GM19025 (cell line): ENCODE data around the gene FANCF.
"Not testable (repeated sequence)": the region's sequence is repeated elsewhere in the genome, so short reads cannot be mapped to it uniquely, and the experiment has no call there.

Source experiments
- ATAC-seq: cut with Tn5 transposase; IDR thresholded peaks from one replicate; pipeline ENCODE4 v1.9.1; 2021; ENCODE audit warnings: mild to moderate bottlenecking, low read depth, moderate library complexity; ENCODE audit not compliant: unreplicated experiment

FANCF gene, protein sequence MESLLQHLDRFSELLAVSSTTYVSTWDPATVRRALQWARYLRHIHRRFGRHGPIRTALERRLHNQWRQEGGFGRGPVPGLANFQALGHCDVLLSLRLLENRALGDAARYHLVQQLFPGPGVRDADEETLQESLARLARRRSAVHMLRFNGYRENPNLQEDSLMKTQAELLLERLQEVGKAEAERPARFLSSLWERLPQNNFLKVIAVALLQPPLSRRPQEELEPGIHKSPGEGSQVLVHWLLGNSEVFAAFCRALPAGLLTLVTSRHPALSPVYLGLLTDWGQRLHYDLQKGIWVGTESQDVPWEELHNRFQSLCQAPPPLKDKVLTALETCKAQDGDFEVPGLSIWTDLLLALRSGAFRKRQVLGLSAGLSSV

DNA sequence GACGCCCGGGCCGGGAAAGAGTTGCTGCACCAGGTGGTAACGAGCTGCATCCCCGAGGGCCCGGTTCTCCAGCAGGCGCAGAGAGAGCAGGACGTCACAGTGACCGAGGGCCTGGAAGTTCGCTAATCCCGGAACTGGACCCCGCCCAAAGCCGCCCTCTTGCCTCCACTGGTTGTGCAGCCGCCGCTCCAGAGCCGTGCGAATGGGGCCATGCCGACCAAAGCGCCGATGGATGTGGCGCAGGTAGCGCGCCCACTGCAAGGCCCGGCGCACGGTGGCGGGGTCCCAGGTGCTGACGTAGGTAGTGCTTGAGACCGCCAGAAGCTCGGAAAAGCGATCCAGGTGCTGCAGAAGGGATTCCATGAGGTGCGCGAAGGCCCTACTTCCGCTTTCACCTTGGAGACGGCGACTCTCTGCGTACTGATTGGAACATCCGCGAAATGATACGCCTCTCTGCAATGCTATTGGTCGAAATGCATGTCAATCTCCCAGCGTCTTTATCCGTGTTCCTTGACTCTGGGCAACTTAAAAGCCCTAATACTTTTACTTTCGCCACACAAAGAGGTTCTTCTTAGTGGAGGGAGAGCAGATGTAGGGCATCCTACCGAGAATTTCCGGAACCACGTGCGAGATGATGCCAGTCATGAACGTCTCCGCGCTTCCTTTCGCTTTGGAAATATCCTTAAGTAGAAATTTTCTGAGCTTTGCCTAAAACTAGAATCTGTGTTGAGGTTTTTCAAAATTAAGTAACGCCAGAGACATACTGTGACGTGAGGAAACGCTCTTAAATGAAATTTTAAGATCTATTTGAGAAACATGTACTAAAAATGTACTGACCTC lies at the start of gene FANCF:
TSS of gene FANCF (minus strand) at position 376 of the 840 bp plus-strand sequence. CDS start at position 363, 13 bp downstream.
- ATAC-seq, result peak; percentile 97

DNA sequence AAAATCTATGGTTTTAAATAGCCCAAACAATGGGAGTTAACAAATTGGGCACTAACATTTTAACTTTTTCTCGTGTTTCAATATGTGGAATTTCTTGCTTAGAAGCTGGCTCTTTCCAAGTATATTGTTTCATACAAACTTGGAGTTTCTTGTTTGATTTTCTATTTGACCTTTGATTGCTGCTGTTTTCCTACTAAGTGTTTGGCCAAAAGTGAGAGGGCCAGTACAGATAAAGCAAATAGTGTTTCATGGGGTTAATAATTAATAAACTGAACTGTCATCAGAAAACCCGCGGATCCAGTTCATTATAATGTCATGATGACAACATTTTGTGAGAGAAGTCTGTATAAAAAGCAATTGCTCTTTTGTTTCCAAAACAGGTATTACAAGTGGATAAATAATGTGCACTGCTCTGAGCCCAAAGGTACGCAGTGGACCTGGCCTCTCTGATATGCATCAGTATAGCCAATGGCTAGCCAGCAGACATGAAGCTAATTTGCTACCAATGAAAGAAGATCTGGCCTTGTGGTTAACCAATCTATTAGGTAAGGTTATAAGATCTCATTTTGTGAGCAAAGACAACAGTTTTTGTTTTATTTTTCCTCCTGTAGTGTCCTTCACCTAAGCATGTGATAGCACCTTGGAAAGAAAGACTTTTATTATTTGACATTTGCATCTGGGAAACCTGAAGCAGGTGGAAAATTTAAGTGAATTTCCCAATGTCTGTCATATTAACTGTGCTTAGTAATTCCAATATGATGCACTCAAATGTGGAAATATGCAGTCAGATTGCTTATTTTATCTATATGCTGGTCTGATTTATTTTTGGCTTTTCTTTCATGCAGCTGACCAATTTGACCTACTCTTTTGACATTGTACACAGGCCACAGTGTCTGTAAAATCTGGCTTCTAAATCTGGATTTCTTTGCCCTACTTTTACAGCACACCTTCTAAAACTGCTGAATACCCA lies 49.1 kb upstream of the FANCF start:
- ATAC-seq, result no peak

DNA sequence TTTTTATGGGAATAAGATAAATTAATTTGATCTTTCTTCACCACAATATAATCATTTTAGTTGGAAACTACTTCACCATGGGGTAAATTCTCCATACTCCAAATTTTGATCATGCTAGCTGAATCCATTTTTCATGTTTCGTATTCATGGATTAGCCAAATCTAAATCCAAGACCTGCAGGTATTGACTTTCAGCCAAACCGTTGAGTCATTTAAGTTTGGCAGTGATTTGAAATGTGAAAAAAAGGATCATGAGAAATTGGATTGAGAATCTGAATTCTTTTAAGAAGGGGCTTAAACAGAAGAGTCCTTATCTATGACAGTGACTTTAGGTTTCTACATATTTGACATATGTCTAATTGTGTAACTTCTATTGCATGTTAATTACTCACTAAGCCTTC lies 46.1 kb upstream of the FANCF start:
- no peak for ATAC-seq

DNA sequence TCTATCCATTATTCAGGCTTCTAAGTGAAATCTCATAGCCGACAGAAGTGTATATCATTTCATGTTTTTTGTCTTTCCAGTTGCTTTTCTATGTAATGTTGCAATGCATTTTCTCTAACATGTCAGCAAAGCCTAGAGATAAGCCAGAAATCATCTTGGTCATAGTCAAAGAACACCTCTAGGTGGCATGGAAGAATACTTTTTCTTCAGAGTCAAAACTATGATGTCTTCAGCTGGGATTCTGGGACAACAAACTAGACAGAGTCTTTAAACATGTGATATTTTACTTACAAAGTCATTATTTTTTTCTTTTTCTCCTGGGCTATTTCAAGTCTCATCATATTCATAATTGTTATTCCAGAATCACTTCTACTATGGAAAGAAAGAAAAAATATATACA lies 45.2 kb upstream of the FANCF start:
- ATAC-seq, result peak; percentile 27

DNA sequence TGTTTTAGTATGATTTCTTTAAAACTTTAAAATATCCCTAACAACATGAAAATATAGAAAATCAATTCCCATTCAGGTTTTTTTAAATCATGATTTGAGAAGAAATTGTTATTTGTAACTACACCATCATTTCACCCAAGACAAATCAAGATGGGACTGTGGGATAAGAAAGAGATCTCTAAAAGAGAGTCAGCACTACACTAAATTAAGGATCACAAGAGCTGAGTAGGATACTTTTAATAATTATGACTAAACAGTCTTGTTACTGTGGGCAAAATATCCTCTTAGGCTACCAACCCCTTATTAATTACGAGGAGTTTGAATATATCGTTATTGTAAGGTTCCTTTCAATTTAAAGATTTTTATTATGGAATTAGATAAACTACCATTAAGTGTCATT lies 43.7 kb upstream of the FANCF start:
- ATAC-seq, result no peak

DNA sequence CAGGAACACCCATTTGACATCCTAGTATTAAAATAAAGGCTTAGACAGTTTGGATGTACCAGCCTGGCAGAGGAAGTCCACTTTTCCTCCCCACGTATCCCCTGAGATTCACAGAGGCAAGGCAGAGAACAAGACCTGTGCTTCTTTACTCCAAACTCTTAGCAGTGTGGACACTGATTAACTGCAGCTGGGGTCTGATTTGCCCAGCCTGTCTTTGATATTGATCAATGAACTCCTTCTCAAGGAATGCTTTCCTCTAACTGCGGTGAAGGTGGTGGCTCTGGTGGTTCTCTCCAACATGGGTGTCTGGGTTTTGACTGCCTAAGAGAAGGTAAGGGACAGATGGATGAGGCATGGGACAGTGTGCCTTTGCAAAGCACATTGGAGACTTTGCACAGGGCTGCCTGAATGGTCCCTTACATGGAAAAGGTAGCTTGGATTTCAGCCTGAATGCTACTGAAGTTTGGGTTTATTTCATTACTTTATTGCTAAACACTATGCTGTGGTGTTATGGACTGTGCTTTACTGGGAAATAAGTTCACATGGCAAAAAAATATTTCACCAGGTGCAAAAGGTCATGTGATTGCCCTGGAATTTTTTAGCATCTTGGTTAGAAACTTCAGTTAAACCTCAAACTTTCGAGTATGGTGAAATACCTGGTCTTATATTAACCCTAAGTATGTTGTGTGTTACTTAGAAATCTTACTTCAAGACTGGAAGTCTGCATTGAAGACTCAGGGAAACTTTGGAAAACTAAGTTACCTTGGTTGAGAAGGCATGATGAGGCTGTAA lies 42.6 kb upstream of the FANCF start:
- peak; percentile 35 for ATAC-seq

DNA sequence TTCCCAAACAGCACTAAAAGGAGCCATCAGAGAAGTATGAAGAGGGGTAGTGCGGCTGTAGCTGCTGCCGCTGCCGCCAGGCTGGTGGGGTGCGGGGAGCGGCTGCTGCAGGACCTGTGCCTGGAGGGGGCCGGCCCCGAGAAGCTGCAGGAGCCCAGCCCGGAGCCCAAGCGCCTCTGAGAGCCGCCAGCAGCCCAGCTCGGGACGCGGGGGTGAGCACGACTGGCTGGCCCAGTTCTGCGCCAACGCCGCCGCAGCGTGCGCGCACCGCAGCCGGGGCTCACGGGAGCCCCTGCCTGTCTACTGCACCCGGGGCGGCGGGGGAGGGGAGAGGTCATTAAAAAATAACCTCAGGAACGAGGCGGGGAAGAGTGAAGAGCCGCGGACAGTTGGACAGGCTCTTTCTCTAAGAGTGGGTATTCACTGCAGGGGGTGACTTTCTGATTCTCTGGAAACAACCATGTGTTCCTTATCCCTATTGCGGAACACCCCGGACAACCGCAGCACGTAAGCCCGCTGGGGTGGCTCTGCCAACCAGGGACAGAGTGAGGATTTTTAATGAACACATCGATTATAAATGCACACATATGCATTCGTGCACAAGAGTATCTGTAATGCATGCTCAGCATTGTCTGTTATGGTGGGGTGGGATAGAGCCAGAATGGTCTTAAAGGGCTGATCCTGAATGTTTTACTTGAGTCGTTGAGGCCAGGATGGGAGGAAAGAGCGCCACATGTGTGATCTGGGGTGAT lies 41.2 kb upstream of the FANCF start:
- peak; percentile 37 for ATAC-seq

DNA sequence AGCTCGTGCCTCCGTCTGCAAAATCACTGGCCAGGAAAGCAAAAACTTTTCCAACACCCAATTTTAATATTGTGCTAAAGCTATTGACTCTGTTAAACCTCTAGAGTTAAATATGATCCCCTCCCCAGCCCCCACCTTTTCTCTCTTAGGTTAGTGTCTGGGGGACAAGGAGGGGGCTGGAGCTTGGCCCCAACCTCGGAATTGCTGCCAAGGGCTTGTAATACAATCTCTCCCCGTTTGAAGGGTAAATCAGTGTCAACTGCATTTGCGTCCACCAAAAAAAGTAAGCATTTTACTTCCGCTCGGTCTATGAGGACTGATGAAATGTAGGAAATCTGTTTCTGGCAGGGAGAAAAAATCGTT lies 40.7 kb upstream of the FANCF start, which contains the start of gene GAS2:
TSS of gene GAS2 (plus strand) at position 287 of the 363 bp plus-strand sequence. CDS start 8,259 bp downstream, outside the sequence.
- peak; percentile 5 for ATAC-seq

DNA sequence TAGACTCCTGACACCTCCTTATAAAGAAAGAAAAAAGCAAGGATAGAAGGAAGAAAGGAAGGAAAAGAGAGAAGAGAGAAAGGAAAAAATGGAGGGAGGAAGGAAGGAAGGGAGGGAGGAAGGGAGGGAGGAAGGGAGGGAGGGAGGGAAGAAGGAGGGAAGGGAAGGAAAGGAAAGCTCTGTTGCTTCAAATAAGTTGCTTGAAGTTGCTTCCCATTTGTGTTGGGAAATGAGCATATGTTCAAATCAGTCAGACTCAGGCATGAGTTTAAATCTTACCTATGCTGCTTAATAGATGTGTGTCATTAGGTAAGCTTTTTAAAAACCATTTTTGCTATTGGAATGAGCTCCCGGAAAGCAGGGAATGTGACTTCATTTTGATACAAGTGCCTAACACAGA lies 34.2 kb upstream of the FANCF start:
- ATAC-seq, result no peak

DNA sequence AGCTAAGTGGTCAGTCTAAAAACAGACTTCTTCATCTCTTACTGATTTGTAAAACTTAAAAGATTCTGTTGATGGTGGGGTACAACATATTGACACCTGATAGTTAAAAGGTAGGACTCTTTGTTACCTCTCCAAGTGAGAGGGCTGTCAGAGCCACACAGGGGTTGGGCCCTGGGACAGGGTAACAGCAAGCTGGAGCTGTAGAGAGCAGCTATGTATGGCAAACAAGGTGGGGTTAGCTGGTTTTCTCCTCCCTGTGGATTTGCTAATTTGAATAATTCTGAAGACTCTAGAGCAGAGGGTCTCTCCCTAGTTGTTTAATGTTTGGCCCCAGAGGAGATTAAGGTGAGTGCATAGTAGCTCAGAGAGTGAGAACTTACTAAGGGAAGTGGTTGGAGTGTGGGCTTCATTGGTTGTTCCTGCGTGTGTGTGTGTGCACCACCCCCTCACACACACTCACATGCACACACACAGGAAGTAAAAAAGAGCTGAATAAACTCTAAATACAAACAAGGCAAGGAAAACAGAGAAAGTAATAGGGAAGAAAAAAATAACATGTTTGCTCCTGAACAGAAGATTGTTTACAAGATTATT lies 31.6 kb upstream of the FANCF start:
- ATAC-seq, result peak; percentile 92

DNA sequence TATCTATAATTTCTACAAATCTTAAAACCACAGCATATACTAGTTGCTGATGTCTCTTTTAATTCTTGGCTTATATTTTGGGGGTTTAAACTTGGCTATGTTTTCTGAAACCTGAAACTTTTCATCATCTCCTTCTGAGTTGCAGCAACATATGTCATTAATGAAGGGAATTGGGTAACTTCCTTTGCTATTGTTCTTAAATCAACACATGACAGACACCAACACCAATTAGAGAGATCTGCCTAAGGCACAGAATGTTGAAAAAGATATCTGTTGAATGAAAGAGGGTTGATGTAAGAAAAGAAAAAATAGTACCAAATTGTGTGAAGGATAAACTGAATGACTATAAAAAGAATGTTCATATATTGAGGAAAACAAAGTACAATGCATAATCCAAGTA lies 30.5 kb upstream of the FANCF start:
- no peak for ATAC-seq

DNA sequence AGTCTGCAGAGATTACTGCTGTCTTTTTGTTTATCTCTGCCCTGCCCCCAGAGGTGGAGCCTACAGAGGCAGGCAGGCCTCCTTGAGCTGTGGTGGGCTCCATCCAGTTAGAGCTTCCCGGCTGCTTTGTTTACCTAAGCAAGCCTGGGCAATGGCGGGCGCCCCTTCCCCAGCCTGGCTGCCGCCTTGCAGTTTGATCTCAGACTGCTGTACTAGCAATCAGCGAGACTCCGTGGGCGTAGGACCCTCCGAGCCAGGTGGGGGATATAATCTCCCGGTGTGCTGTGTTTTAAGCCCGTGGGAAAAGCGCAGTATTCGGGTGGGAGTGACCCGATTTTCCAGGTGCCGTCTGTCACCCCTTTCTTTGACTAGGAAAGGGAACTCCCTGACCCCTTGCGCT lies 26.7 kb upstream of the FANCF start:
- not testable (repeated sequence) for ATAC-seq

DNA sequence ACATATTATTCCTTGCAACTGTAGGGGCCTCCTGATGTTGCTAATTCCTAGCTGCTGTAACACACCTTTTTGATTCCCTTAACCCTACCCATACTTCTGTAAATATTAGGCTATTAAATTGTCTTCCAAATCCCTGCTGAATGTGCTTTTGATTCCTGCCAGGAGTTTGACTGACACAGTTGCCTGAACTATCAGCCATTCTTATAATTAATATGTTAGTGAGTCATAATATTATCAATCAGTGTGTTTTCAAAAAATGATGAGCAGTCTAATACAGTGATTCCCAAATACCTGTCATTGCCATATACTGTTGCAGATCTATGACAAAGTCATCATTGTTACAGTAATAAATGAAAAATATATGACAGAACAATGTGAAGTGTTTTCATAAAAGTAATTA lies 15.9 kb upstream of the FANCF start:
- ATAC-seq, result no peak

DNA sequence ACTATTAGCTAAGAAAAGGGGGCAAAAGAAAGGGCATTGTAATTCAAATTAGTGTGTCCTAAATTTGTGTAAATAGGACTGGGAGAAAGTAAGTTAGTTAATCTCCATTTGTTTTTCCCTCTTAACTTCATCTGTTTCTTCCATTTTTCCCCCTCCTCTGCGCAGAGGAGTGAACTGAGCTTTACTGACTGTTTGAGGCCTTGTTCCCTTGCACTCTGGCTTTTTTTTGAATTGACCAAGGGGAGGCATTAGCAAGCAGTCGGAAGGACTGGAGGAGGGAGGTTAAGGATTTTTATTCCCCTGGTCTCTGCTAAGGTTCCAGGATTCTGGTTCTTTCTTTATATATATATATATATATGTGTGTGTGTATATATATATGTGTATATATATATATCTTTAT lies 15.2 kb upstream of the FANCF start:
- ATAC-seq, result no peak

DNA sequence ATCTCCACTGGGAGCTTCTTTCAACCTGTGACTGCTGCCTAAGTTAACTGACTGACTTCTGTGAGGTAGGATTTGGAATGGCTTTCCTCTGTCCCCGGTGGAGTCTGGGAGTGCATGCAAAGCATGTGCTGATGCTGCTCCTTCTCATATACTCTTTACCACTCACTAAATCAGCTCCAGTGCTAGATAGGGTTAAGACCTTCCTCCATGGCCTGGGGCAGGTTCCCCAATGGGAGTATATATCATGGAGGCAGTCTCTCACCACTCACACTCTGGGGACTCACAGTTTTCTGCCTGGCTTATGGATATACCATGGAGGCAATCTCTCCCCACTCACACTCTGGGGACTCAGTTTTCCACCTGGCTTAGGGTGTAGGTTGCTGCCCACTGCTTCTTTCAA lies 10.1 kb upstream of the FANCF start:
- no peak for ATAC-seq

DNA sequence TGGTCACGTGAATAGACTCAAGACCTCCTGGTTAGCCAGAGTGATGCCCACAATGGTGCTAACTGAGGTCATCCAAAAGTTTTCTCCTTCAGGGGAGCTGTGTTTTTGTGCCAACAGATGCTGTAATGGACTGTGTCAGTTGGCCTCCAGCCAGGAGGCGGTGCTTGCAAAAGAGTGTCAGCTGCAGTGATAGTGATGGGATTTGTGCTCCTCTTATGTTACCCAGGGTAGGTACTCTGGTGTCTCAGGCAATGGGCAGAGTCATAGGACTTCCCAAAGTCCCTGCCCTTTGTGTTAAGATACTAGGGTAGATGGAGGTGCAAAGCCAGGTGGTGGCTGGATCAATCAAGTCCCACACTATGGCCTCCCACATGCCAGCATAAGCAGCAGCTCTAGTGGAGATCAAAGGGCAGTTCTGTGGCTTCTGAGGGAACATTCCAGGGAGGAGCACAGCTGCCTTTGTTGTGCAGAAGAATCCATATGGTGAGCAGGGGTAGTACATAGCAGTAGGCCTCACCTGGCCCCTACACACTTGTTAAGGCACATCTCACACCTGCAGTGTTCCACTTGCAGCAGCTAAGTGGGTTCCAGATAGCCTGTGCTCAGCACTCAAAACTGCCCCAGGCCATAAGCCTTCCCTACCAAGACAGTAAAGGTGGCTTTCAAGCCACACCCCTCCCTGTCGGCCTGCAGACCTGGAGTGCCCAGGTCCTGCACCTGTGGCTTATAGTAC lies 9.4 kb upstream of the FANCF start:
- no peak for ATAC-seq

DNA sequence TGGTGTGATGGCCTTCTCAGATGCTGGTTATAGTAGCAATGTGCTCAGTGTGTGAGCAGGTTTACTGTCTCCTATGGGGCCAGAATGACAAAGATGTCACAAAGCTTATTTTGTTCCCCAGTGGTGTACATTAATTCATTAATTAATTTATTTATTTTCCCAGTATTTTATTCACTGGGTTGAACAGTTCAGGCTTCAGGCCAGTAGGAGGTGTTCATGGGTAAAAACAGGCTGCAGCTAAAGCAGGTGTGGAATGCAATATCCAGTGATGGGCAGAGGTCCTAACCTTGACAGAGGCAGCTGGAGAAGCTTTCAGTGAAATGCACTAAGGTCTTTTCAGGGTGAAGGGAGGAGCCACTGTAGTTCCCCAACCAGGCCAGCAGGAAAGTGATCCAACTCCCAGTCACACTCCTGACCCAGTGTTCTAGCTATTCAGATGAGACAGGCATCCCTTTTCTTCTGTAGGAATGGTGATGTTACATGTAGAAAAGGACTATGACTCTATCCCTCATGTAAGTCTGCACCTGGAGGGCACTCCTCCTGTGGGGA lies 7.8 kb upstream of the FANCF start:
- ATAC-seq, result no peak

DNA sequence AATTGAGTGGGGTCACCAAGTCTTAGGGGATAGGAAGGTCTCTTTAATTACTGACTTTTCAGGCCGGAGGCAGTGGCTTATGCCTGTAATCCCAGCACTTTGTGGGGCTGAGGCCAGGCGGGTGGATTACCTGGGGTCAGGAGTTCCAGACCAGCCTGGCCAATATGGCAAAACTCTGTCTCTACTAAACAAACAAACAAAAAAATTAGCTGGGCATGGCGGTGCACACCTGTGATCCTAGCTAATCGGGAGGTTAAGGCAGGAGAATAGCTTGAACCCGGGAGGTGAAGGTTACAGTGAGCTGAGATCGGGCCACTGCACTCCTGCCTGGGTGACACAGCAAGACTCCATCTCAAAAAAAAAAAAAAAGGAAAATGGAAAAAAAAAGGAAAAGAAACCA lies 1.8 kb upstream of the FANCF start:
- ATAC-seq, result no peak
